Activated CD8-positive, alpha-beta memory T cell treated with anti-CD3 and anti-CD28 coated beads, Interleukin-2, amount 50 U/mL, for 4 hours (primary cell): Measurements from ENCODE around the gene TEX48.

ENCODE experiments used
- DNase-seq: peaks from one replicate; pipeline ENCODE4 v3.0.0-alpha.2; 2020

TEX48 gene

DNA sequence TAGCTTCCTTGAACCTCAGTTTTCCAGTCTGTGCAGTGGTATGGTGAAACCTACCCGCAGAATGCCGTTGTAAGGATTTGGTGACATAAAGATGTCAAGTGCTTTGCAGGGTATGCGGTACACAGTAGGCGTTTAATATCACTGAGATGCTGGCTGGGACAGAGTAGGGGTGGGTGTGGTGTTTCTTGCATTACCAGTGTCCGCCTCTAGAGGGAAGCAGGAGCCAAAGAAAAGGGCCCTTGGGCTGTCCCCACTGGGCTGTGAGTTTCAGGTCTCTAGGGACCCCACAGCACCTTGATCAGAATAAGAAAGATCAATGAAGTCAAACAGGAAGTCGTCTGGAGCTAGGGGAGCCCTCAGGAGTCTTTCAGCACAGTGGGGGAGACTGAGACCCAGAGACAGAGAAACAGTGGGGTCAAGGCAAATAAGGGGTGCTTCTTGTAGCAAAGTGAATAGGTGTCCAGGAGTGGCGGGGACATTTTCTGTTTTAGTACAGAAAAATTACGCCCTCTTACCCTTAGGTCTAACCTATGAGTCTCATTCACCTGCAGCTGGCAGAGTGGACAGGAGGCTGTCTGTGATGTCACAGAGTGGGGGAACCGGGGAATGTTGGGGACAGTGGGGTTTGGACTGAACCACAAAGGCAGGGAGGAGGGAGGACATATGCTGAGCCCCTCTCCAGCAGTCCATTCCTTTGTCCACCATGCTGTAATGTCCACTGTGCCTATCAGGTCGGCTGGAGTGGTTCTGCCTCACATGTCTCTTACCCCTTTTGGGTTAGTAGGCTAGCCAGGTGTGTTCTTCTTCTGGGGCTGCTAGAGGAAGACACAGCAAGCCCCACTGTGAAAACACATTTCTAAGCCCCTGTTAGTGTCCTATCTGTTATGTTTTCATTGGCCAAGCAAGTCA lies 19.7 kb downstream of the TEX48 start:
- DNase-seq, result peak; percentile 66

DNA sequence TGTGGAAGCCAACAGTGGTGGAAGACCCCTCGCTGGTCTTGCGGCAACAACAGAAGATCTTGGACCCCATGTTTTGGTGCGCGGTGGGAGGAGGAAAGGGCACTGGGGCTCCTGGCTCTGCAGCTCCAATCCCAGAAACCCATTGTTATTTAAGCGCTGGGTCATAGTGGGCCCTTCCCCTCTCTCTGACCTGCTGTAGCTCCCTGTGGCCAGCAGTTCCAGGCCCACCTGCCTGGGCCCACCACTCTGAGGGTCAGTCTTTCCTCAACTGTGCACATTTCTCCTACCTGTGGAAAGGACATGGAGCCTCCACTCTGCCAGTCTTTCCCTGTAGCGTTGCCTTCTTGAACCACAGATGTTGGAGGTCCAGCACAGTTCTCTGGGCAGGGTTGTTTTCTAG lies 24.3 kb downstream of the TEX48 start, which contains the start of gene TEX53:
Gene TEX53 (minus strand): TSS at position 101 of the 400 bp plus-strand sequence. CDS start 31 bp downstream, at position 70.
- no peak for DNase-seq

DNA sequence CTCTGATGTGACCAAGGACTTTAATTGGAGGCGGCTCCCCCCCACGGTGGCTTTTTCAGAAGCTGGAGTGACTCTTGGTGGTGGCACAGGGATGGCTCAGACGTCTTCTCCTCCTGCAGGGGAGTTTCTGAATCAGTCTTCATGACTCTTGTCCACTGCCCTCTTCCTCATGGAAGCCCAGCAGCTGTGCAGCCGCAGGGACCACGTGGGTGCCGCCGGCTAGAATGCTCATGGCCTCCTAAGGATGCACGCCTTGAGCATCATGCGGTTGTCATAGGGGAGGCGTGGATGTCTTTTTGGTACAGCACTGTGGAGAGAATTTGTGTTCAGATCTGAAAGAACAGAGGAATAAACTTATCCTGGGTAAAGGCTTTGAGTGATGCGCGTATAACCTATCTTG lies 25.7 kb downstream of the TEX48 start:
- no peak for DNase-seq

DNA sequence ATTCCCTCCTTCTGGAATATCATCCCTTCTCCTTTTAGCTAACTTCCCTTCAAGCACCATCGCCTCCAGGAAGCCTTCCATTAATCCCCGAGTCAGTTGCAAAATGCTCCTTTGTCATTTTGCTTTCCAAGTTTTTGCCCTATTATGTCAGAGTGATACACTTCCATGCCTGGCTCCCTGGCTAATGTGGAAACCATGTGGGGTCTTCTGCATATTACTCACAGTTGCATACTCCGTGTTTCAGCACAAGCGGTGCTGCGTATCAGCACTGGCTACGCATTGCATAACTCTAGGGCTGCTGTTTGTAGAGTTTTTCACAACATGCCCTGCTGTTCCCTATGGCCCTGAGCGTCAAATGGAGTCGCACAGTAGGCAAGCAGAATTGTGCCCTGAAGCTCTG lies 26.3 kb downstream of the TEX48 start:
- no peak for DNase-seq

DNA sequence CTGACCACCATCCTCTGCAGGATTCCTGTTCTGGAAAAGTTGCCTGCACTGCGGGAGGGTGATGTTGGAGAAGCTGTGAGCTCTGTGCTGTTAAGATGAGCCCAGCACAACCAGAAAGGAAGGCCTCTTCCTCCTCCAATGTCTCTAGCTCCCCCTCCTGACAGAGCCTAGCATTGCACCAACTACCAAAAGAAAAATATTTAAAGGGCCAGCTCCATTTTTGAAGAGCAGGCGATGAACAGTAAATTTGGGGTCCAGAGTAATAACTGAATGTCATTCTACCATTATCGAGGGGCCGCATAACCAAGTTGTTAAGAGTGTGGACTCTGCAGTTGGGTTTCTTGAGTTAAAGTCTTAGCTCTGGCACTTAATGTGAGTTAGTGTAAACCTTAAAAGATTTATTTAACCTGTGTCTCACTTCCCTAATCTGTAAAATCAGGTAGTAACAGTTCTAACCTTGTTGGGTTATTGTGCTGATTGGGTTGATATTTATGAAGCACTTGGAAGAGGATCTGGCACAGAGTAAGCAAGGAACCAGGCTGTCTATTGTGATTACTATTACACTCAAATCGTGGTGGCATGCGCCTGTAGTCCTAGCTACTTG lies 28.3 kb downstream of the TEX48 start:
- DNase-seq, result peak; percentile 79

DNA sequence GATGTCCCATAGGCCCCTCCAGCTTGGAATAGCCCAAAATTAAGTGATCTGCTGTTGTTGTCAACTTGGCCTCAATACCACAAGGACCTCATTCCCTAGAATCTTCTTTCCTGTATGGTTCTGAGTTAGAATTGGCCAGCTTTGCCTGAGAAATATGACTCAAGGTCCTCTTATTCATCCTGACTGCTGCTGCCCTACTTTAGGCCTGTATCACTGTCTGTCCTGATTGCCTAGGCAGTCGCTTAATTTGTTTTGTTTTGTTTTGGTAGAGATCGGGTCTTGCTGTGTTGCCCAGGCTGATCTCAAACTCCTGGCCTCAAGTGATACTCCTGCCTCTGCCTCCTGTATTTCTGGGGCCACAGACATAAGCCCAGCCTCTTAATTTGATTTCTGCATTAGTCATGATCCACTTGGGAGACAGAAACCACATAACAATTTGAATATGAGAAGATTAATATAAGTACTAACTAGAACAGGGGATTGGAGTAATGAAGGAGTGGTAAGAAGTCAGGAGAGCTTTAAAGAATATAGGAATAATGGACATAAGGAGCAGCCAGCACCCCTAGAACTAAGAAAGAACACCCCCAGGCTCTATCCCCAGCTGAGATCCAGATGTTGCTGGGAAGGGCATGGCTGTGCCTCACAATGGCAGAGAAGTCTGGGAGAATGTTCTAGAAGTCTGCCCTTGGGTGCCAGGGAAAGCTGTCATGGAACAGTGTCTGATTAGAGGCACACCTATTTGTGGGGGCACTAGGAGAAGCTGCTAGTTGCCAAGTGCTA lies 29.0 kb downstream of the TEX48 start:
- no peak for DNase-seq

DNA sequence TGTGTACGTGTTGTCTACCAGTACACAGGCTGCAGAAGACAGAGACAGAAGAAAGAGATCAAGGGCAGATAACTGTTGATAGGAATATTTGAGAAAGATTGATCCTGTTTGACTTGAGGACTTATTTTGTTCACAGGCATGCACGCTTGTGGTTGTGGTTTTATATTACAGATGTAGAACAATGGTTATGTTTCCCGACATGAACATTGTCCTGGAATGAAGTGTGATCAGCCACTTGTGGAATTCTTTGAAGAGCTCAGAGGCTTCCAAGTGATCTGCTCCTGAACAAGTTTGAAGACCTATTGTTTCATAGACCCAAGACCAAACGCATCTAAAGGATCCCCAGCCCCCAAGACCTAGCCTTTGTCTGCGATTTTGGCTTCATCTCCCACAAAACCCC lies 38.1 kb downstream of the TEX48 start:
- DNase-seq, result no peak

DNA sequence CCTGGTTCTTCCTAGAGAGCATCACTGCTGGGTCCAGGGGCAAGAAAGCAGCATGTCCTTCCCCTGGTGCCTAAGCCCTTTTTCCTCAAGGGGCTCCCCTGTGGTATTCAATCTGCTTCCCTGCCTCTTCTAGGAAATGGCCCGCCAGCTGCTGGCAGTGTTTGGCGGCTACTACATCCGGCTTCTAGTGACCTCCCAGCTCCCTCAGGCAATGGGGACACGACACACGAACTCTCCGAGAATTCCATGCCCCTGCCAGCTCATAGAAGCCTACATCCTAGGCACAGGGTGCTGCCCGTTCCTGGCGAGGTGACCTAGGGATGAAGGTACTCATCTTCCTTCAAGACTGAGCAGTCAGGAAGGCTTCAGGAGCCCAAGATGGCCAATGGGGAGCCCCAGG lies 39.0 kb downstream of the TEX48 start:
- DNase-seq, result no peak

DNA sequence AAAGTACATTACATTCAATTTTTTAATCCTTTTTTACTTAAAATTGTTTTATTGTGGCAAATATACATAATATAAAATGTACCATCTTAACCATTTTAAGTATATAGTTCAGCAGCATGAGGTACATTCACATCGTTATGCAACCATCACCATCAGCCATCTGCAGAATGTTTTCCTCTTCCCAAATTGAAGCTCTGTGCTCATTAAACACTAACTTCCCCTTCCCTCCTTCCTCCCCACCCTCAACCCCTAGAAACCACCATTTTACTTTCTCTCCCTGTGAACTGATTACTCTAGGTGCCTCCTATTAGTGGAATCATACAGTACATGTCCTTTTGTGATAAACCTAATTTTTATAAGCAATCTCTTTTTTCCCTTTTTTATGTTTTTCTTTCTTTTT lies 40.0 kb downstream of the TEX48 start:
- no peak for DNase-seq

DNA sequence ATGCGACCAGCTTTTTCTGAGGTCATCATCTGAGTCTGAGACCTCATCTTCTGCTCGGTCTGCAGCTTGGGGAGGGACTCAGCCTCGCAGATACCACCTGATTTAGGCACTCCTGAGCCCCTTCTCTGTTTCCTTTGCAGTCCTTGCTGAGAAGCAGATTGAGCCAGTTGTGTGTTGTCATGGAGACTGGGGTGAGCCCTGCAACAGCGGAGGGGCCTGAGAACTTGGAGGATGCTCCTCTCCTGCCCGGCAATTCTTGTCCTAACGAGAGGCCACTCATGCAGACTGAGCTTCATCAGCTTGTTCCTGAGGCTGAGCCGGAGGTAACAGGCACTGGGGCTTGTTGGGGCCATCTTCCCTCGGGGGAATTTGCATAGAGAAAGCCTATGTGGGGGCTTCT lies 43.6 kb downstream of the TEX48 start:
- no peak for DNase-seq

DNA sequence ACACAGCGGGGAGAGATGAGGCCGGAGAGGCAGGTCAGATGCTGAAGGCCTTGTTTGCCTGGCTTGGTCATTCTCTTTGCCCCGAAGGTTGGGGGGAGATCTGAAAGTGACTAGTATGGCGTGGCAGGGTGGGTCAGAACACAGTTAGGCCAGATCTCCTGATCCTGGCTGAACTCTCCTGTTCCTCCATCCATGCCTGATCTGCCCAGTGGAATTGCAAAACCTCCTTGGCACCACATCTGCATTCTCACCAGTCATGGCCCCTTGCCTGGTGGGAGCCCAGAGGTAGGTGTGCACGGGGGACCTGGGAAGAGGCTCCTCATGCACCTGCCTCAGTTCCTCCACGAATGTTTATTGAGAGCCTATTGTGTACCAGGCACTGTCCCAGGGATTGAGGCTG lies 47.6 kb downstream of the TEX48 start:
- DNase-seq, result no peak

DNA sequence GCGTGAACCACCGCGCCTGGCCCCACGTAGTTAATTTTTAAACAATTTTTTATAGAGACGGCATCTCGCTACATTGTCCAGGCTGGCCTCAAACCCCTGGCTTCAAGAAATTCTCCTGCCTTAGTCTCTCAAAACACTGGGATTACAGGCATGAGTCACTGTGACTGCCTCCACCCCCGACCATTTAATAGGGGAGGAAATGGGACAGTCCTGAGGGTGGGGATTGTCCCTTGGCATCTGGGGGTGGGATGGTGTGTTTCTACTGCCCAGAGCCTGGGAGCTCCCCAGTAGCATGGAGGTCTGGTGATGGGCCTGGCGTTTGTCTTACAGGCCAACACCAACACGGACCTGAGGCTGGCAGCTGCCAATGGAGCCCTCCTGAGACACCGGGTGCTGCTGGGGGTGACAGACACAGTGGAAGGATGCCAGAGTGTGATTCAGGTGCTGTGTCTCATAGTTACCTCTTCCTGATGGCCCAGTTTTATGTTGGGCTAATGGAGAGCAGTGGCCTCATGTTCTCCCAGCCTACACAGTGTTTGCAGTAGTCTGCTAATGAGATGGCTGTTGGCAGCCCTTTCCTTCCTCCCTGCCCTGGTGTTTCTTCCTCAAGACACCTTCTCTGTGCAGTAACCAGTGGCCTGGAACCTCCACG lies 48.4 kb downstream of the TEX48 start:
- DNase-seq, result no peak

DNA sequence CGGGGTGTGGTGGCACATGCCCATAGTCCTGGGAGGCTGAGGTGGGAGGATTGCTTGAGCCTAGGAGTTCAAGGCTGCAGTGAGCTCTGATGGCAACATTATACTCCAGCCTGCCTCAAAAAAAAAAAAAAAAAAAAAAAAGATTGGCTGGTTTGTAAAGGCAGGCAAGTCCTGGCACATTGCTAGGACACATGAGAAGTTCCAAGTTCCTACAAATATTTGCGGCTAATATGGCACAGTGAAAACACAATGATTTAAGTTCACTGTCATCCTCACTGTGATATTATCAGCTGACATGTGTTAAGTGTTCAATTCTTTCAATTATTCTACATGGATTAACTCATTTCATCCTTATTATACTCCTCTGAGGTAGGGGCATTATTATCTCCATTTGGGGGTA lies 50.8 kb downstream of the TEX48 start:
- DNase-seq, result no peak

DNA sequence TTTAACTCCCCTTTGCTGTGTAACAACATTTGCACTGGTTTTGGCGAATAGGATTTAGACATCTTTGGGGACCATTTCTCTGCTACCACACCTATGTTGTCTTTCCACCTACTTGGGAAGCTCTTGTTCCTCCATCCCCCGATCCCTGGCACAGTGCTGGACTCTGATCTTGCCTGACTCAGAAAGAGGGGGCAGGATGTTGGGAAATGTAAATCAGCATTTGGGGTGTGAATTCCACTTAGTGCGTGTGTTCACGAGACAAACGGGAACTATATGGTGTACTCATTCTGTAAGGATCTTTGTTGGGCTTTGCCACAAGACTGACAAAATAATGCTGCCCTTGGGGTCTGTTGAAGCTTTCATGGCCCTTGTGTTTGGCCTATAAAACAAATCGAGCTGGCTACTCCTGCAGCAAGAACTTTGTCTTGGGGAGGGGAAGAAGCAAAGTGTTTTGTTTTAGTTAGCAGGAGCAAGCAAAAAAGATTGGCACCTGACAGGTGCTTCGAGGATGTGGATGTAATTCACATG lies 52.4 kb downstream of the TEX48 start:
- no peak for DNase-seq

DNA sequence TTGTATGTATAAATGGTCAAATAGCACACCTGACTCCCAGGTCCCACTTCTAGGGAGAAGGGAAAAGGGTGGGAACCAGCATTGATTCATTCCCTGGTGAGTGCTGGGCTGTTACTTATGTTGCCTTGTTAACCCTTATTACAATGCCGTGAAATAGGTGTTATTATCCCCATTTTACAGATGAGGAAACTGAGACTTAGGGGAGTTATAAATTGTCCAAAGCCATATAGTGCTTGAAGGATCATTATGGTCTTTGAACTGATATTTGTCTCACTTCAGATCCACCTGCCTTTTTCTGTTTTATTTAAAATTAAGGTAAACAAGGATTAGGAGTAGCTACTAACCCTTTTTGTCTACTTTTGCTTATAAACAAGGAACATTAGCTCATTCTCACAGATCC lies 54.4 kb downstream of the TEX48 start:
- DNase-seq, result no peak

DNA sequence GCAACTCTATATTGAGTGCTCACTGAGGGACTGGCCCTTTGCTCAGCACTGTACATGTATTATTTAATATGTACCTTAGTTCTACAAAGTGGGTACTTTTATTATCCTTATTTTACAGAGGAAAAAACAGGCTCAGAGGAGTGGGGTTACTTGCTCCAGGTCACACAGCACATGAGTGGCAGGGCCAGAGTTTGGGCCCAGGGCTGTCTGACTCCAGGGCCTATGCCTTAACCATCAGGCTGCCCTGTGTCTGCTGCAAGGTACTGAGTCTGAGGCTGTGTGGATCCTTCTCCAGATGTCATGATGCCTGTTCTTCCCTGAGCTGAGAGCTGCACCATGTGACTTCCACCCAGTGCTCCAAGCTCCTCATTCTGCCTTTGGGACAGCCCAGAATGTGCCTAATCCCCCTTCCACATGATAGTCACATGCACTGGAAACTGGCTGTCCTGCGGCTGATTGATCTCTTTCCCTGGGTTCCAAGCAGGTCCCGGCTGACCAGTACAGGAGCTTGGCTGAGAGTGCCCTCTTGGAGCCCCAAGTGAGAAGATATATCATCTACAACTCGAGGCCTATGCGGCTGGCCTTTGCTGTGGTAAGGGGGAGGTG lies 55.5 kb downstream of the TEX48 start:
- DNase-seq, result no peak

DNA sequence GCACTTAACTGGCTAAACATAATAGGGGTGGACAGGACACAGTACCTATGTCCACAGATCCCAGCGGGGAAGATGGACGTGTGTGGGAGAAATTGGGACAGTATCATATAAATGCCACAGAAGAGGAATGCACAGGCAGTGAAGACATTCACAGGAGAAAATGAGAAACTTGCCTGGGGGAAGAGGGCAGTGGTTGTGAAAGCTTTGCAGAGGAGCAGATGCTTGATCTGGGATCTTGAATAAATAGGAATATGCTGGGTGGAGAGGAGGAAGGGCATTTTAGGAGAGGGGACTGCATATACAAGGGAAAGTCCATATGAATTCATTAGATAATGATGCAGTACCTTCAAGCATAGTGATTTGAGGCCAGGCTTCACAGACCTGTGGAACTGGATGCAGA lies 57.3 kb downstream of the TEX48 start:
- no peak for DNase-seq

DNA sequence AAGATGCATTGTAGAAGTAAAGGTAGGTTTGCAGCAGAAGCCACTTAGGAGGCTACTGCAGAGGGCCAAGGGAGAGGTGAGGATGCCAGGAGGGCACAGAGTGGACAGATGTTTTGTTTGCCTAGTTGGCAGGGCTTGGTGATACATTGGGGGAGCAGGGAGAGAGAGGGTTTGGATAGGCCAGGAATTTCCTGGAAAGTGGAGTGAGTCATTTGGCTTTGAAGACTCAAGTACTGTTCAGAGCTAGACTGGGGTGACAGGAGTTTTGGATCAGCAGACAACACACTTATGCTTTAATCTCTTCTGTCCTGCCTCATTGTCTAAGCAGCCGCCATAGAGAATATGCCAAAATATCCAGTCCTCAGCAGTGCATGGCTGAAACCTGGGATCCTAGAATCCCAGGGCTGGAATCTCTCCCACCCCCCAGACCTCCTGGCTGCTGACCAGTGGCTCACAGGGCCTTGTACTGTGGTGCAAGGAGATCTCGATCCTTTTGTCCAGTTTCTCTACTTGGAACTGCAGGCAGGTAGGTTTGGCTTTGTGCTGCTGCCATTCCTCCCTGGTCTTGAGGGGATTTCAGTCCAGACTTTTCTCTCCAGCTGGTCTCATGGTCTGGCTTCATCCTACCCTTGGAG lies 59.9 kb downstream of the TEX48 start:
- no peak for DNase-seq

DNA sequence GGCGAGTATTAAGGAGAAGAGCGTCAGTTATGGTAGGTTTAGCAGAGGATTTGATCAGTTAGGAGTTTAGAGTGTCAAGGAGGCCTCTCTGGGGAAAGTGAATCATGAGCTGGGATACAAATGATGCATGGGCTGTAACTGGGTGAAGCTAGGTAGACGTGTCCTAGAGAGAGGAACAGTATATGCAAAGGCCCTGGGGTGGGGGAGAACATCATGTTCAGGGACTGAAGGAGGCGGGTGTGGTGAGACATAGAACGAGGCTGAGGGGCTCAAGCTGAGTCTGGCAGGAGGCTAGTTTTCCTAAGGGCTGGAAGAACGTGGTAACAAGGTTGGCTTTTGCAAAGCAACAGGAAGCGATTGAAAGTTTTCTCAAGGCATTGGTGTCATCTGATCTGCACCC lies 60.4 kb downstream of the TEX48 start:
- DNase-seq, result no peak

DNA sequence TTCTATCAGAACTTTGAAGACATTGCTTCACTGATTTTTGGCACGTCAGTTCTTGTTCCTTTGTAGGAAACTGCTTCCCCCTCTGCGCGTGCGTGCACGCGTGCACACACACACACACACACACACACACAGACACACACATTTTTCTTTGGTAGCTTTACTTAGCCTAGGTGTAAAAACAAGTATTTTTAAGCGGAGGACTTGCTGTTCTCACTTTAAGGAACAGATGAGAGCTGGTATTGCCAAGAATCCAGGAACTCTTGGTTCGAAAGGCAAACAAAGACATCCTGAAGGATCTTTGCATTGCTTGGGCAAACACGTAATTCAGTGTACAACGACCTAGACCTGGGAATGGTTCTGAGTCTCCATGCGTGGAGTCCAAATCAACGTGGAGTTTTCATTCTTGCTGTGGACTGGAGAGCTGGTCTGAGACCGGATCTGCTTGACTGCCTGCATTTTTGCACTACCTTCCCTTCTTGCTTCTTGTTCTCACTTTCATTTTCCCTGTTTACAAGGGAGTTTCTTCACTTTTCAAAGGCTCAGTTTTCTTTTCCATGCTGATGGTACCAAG lies 62.7 kb downstream of the TEX48 start:
- no peak for DNase-seq

DNA sequence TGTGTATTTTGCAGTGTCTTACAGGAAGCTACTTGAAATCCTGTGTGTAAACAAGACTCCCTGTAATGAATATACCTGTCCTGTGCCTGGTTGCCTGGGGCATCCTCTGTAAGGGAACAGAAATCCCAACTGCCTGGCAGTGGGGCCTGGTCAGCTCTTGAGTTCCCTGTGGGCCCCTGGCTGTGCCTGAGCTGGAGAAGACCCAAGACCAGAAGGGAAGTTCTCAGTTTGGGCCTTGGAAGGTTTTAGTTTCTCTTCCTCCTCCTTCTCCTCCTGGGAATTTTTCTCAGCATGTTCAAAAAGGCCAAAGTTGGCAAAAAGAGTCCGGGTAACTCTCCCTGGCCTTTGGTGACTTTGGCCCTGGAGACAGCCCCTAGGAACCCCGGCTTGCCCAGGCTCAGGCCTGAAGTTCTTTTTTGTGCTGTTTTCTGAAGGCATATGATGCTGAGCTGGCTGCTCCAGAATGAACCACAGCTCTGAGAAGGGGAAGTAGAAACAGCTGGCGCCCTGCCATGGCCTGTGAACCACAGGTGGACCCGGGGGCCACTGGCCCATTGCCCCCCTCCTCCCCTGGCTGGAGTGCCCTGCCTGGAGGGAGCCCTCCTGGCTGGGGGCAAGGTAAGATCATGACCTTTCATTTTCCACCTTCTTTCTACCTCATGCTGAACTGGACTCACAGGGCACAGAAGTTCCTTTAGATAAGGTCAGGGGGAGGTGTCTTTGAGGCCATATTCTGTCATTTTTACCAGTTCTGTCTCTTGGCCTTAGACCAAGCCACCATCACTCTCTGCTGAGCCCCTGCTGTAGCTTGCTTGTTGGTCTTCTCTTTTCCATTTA lies 65.1 kb downstream of the TEX48 start:
- no peak for DNase-seq
